OCI-LY1 (cell line): ENCODE results near the gene ATG9B.

ENCODE experiments used
- H2AFZ ChIP-seq: fragments of 200-600 bp; sonication (generic), shearing (Covaris generic); 2 replicates; pipeline ENCODE4 v1.6.0; 2014; ENCODE audit warnings: antibody characterized with exemption, mild to moderate bottlenecking, low read length
- H3F3A ChIP-seq: fragments of 200-600 bp; sonication (generic), shearing (Covaris generic); 2 replicates; pipeline ENCODE4 v1.6.0; 2014; ENCODE audit warnings: mild to moderate bottlenecking, antibody characterized with exemption, low read length, moderate library complexity; ENCODE audit not compliant: insufficient read depth
- H3K27ac ChIP-seq: fragments of 200-600 bp; sonication (generic); 2 replicates; pipeline ENCODE4 v1.5.1; 2014; ENCODE audit warnings: low read length, mixed run types, mild to moderate bottlenecking, low read depth; ENCODE audit not compliant: poor library complexity, severe bottlenecking
- H3K27me3 ChIP-seq: fragments of 200-600 bp; sonication (generic); 2 replicates; pipeline ENCODE4 v1.6.0; 2014; ENCODE audit warnings: antibody characterized with exemption, mild to moderate bottlenecking, low read length, moderate library complexity; ENCODE audit not compliant: insufficient read depth
- H3K36me3 ChIP-seq: fragments of 200-600 bp; sonication (generic); 2 replicates; pipeline ENCODE4 v1.6.1; 2014; ENCODE audit warnings: mild to moderate bottlenecking, antibody characterized with exemption, low read length, moderate library complexity, mixed read lengths; ENCODE audit not compliant: insufficient read depth
- H3K4me1 ChIP-seq: fragments of 200-600 bp; sonication (generic); 2 replicates; pipeline ENCODE4 v1.5.1; 2014; ENCODE audit warnings: mild to moderate bottlenecking, low read length, moderate library complexity; ENCODE audit not compliant: insufficient read depth, severe bottlenecking
- H3K4me2 ChIP-seq: fragments of 200-600 bp; sonication (generic), shearing (Covaris generic); 2 replicates; pipeline ENCODE4 v1.6.1; 2014; ENCODE audit warnings: low read length
- H3K4me3 ChIP-seq: fragments of 200-600 bp; sonication (generic); 2 replicates; pipeline ENCODE4 v1.5.1; 2014; ENCODE audit warnings: low read length, low read depth, mild to moderate bottlenecking, mixed read lengths; ENCODE audit not compliant: poor library complexity, severe bottlenecking
- H3K79me2 ChIP-seq: fragments of 200-600 bp; shearing (Covaris generic); 2 replicates; pipeline ENCODE4 v1.6.1; 2016; ENCODE audit warnings: mixed run types, low read length, mixed read lengths; ENCODE audit not compliant: insufficient read depth
- H3K9ac ChIP-seq: fragments of 200-600 bp; sonication (generic), shearing (Covaris generic); 2 replicates; pipeline ENCODE4 v1.6.1; 2014; ENCODE audit warnings: mild to moderate bottlenecking, low read length, mixed read lengths
- H3K9me2 ChIP-seq: fragments of 200-600 bp; sonication (generic), shearing (Covaris generic); 2 replicates; pipeline ENCODE4 v1.6.1; 2014; ENCODE audit warnings: low read depth, mild to moderate bottlenecking, low read length, mixed read lengths
- H3K9me3 ChIP-seq: fragments of 200-600 bp; shearing (Covaris generic); 2 replicates; pipeline ENCODE4 v1.6.1; 2014; ENCODE audit warnings: low read length, mixed read lengths
- H4K20me1 ChIP-seq: fragments of 200-600 bp; sonication (generic), shearing (Covaris generic); 2 replicates; pipeline ENCODE4 v1.6.0; 2016; ENCODE audit warnings: mild to moderate bottlenecking, low read length; ENCODE audit not compliant: insufficient read depth
- EZH2 ChIP-seq: fragments of 200-600 bp; sonication (generic), shearing (Covaris generic); IDR thresholded peaks from 2 replicates; pipeline ENCODE4 v1.8.0; 2017; ENCODE audit warnings: borderline replicate concordance, mixed run types, mild to moderate bottlenecking, antibody characterized with exemption, low read length, moderate library complexity, mixed read lengths
- TF ChIP-seq, protein P1 (sequence below): fragments of 200-600 bp; sonication (generic), shearing (Covaris generic); IDR thresholded peaks from 2 replicates; pipeline ENCODE4 v1.5.1; 2017; ENCODE audit warnings: mild to moderate bottlenecking, antibody characterized with exemption, low read length, moderate library complexity, mixed read lengths

The ATG9B gene

DNA sequence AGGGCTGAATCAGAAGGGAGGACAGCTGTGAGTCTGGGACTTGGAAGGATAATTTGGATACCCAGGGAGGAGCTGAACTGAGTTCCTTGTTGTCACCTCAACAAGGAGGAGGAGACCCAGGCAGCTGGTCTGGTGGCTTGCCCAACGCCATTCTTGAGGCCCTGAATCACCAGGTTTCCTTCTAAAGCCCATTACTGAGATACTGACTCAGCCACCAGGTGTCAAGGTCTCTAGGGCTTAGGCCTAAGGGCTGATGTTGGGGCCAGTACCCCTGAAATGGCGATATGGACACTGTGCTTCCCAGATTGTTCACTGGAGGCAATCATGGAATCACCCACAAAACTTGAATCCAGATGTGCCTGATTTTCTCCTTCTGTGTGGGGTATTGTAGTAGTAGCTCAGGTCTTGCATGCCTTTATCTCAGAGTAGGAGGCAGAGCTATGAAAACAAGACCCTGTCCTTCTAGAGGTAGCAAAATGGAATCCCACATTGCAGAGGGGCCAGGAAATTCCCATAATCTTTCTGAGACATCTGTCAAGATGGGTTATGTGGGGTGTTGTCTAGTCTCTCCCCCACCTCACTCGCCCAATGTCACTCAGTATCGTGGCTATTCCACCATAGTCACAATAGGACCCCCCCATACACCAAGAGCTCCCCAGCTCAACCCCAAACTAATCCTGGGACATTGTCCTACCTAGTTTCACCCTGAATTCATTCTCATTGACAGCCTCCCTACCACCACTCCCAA, 1.8 kb upstream of the ATG9B start:
- H3K9me3 ChIP-seq: no peaks in the 10 kb centered on the region
- H3K9me2 ChIP-seq: no peaks in the 10 kb centered on the region
- H3K27me3 ChIP-seq: peaks cover 4% of the 10 kb centered on the region; the same call in 1 of the 2 replicates
- no peak overlapping the region for H3K4me3 ChIP-seq
- H3K4me1 ChIP-seq: peaks cover 24% of the 10 kb centered on the region
- H2AFZ ChIP-seq: no peak overlapping the region
- H3K4me2 ChIP-seq: no peak overlapping the region
- no peaks in the 10 kb centered on the region for H3F3A ChIP-seq
- no peak for TF ChIP-seq EZH2
- TF ChIP-seq, protein P1, sequence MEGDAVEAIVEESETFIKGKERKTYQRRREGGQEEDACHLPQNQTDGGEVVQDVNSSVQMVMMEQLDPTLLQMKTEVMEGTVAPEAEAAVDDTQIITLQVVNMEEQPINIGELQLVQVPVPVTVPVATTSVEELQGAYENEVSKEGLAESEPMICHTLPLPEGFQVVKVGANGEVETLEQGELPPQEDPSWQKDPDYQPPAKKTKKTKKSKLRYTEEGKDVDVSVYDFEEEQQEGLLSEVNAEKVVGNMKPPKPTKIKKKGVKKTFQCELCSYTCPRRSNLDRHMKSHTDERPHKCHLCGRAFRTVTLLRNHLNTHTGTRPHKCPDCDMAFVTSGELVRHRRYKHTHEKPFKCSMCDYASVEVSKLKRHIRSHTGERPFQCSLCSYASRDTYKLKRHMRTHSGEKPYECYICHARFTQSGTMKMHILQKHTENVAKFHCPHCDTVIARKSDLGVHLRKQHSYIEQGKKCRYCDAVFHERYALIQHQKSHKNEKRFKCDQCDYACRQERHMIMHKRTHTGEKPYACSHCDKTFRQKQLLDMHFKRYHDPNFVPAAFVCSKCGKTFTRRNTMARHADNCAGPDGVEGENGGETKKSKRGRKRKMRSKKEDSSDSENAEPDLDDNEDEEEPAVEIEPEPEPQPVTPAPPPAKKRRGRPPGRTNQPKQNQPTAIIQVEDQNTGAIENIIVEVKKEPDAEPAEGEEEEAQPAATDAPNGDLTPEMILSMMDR: no peak
- H3K36me3 ChIP-seq: no peaks in the 10 kb centered on the region
- H3K27ac ChIP-seq: no peak overlapping the region
- no peaks in the 10 kb centered on the region for H4K20me1 ChIP-seq
- no peaks in the 10 kb centered on the region for H3K79me2 ChIP-seq
- H3K9ac ChIP-seq: no peak overlapping the region

DNA sequence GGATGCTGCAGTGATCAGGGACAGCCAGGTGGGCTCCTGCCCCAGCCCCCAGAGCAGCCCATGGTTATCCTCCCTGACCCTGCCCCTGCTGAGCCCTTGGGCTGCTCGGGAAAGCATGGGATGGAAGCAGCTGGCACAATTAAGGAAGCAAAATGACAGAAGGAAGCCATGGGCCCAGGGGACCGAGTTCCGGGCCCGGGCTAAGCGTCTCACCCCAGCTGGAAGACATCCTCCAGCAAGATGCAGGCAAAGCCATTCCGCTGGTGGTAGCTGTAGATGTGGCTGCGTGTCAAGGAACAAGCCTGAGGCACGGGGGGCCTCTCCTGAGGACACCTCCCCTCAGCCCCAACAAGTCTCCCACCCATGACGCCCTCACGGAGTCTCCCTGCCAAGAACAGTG, 1.1 kb downstream of the ATG9B start:
- Histone ChIP-seq H2AFZ (no peak overlapping the region), H3K27me3 (peaks cover 4% of the 10 kb centered on the region), H3K79me2 (no peaks in the 10 kb centered on the region), H3K4me1 (peaks cover 12% of the 10 kb centered on the region), H3K9me3 (no peaks in the 10 kb centered on the region), H3K9ac (no peak overlapping the region), H3K27ac (no peak overlapping the region), H3K4me3 (no peak overlapping the region), H3K4me2 (no peak overlapping the region), H3K9me2 (no peaks in the 10 kb centered on the region), H3K36me3 (no peaks in the 10 kb centered on the region), H4K20me1 (no peaks in the 10 kb centered on the region), H3F3A (no peaks in the 10 kb centered on the region)
- no peak for TF ChIP-seq EZH2
- TF ChIP-seq, protein P1: no peak

DNA sequence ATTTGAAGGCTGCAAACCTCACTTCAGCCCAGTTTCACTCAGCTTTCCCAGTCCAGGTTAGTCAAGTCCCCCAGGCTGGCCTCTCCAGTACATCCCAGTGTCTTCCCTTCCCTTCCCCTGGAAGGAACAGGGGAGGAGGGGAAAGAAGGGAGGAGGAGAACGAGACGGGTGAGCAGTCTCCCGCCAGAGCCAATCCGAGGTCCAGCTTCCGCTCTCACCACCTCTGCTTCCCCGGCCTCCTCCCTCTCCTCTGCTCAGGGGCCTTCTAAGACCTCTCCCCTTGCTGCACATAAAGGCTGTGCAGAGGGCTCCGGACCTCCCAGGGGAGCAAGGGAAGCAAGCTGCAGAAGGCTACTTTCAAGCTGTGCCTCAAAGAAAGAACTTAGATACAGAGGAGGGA, 4.1 kb downstream of the ATG9B start:
- H3K27me3 ChIP-seq: peaks cover 11% of the 10 kb centered on the region
- no peaks in the 10 kb centered on the region for H3K79me2 ChIP-seq
- no peaks in the 10 kb centered on the region for H3K36me3 ChIP-seq
- no peaks in the 10 kb centered on the region for H4K20me1 ChIP-seq
- no peaks in the 10 kb centered on the region for H3K9me3 ChIP-seq
- no peak overlapping the region for H3K27ac ChIP-seq
- TF ChIP-seq EZH2: no peak
- TF ChIP-seq, protein P1: no peak
- H3K4me3 ChIP-seq: no peak overlapping the region
- H3F3A ChIP-seq: no peaks in the 10 kb centered on the region
- no peak overlapping the region for H3K4me2 ChIP-seq
- no peak overlapping the region for H2AFZ ChIP-seq
- H3K9me2 ChIP-seq: no peaks in the 10 kb centered on the region
- H3K4me1 ChIP-seq: peaks cover 14% of the 10 kb centered on the region
- no peak overlapping the region for H3K9ac ChIP-seq
